Activated CD8-positive, alpha-beta T cell treated with anti-CD3 and anti-CD28 coated beads for 36 hours (primary cell): ENCODE results near the gene MEG3. TPM values are rescaled to one million over a fixed set of nuclear protein-coding genes. Genes with fewer than 3 reads are reported as not detected.

Experiments
- ATAC-seq: fragments of 200-7000 bp; cut with Tn5 transposase; one replicate; pipeline ENCODE4 v1.10.0; 2021; ENCODE audit warnings: mild to moderate bottlenecking, moderate library complexity
- CTCF ChIA-PET: fragments of 350-600 bp; sonication (Branson Sonifier 250); formaldehyde crosslinking; loops from one replicate; lab custom pipeline; 2021; ENCODE audit warnings: antibody characterized with exemption; lab: Charles Lee
- POLR2A ChIA-PET: fragments of 350-600 bp; sonication (Branson Sonifier 250); formaldehyde crosslinking; loops from one replicate; lab custom pipeline; 2021; ENCODE audit warnings: antibody characterized with exemption; lab: Charles Lee
- DNase-seq: peaks from one replicate; pipeline ENCODE4 v3.0.0-alpha.2; 2020
- H3K27ac Mint-ChIP-seq: one replicate; pipeline ENCODE4 v1.8.0; 2021; ENCODE audit warnings: mild to moderate bottlenecking, mixed read lengths
- H3K27me3 Mint-ChIP-seq: one replicate; pipeline ENCODE4 v1.8.0; 2021; ENCODE audit warnings: mixed read lengths
- H3K36me3 Mint-ChIP-seq: one replicate; pipeline ENCODE4 v1.8.0; 2021; ENCODE audit warnings: low read depth, mixed read lengths
- H3K4me1 Mint-ChIP-seq: one replicate; pipeline ENCODE4 v1.8.0; 2021; ENCODE audit warnings: low read depth, mixed read lengths
- H3K4me3 Mint-ChIP-seq: one replicate; pipeline ENCODE4 v1.8.0; 2021; ENCODE audit warnings: mild to moderate bottlenecking, moderate library complexity, mixed read lengths
- H3K9me3 Mint-ChIP-seq: one replicate; pipeline ENCODE4 v1.8.0; 2021; ENCODE audit warnings: mixed read lengths
- intact Hi-C: fragments of 100-400 bp; cut with micrococcal nuclease; formaldehyde crosslinking; loops from one replicate; pipeline ENCODE4 v1.10.0; 2022
- total RNA-seq, 2 experiments: library from RNA; stranded (reverse); gene quantifications; one replicate each; pipeline ENCODE4 v1.2.3, GENCODE V29; 2021
- TF ChIP-seq, protein P1 (sequence below): fragments of 200-600 bp; IDR thresholded peaks from one replicate; pipeline ENCODE4 v1.8.0; 2022; ENCODE audit warnings: antibody characterized with exemption, mild to moderate bottlenecking

MEG3 gene
- total RNA-seq, 2 experiments from 2014 or later: not detected

DNA sequence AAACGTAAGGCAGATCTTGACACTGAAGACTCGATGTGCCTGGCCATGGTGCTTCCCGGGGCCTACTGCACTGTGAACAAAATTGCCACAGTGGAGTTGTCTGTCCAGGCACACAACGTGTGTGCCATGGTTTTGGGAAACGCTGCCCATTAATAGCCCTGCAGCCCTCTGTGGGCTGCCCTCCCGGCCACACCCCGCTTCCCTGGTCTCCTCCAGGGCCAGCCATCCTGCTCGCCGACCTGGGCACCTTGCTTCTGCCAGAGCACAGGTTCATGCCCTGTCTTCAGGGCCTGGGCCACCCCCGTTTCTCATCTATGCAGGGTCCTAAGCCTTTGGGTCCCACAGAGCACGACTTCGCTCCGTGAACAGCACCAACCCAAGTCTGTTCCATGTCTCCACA lies 18.9 kb downstream of the MEG3 start:
- Mint-ChIP-seq H3K27me3 (no peaks in the 10 kb centered on the region), H3K36me3 (no peaks in the 10 kb centered on the region), H3K27ac (no peak overlapping the region), H3K9me3 (no peaks in the 10 kb centered on the region), H3K4me1 (peaks cover 8% of the 10 kb centered on the region), H3K4me3 (no peak overlapping the region)
- ATAC-seq: no peak
- TF ChIP-seq, protein P1, sequence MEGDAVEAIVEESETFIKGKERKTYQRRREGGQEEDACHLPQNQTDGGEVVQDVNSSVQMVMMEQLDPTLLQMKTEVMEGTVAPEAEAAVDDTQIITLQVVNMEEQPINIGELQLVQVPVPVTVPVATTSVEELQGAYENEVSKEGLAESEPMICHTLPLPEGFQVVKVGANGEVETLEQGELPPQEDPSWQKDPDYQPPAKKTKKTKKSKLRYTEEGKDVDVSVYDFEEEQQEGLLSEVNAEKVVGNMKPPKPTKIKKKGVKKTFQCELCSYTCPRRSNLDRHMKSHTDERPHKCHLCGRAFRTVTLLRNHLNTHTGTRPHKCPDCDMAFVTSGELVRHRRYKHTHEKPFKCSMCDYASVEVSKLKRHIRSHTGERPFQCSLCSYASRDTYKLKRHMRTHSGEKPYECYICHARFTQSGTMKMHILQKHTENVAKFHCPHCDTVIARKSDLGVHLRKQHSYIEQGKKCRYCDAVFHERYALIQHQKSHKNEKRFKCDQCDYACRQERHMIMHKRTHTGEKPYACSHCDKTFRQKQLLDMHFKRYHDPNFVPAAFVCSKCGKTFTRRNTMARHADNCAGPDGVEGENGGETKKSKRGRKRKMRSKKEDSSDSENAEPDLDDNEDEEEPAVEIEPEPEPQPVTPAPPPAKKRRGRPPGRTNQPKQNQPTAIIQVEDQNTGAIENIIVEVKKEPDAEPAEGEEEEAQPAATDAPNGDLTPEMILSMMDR: no peak
- POLR2A ChIA-PET: no interaction called here
- intact Hi-C loops: no loop called here
- DNase-seq: no peak
- CTCF ChIA-PET: no interaction called here

DNA sequence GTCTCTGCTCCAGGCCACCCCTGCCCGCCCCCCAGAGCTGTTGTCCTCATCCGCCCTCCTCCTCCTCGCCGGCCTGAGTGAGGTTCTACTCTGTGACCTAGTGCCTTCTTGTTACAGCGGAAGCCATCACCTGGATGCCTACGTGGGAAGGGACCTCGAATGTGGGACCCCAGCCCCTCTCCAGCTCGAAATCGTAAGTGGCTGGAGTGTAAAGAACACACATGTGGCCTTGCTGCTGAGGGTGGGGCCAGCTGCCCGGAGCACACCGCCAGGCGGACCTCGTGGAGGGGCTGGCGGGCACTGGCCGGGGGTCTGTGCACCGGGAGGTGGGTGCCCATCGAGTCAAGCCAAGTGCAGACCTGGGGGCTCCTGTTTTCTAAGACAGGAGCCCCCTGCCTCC lies 19.4 kb downstream of the MEG3 start:
- intact Hi-C loops: no loop called here
- Mint-ChIP-seq H3K9me3 (no peaks in the 10 kb centered on the region), H3K36me3 (no peaks in the 10 kb centered on the region), H3K27ac (no peak overlapping the region), H3K4me3 (no peak overlapping the region), H3K27me3 (no peaks in the 10 kb centered on the region), H3K4me1 (peaks cover 8% of the 10 kb centered on the region)
- ChIA-PET CTCF (no interaction called here), POLR2A (no interaction called here)
- TF ChIP-seq, protein P1: no peak
- ATAC-seq (no peak), DNase-seq (no peak)

DNA sequence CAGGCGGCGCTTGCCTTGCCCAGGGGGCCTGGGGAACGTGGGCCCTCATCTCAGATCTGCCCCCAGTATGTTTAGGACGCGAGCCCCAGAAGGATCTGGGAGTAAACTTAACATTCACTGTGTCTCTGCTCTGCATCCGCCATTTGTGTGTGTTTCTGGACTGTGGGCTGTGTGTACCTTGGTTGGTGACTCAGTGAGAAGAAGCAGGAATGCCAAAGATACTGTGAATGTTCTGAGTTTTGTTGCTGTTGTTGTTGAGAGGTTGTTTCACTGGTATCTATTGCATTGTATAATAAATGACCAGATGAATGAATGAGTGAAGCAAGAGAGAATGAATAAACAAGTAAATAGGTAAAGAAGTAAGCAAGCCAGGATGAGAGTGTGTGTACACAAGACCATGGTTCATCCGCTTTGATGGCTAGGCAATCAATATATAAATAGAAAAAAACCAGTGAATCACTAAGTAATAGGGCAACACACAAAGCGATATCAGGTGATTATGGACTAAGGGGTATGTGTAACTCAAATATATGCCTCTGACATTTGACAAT lies 20.5 kb downstream of the MEG3 start:
- Mint-ChIP-seq H3K9me3 (no peaks in the 10 kb centered on the region), H3K27me3 (no peaks in the 10 kb centered on the region), H3K27ac (no peak overlapping the region), H3K36me3 (no peaks in the 10 kb centered on the region), H3K4me3 (no peak overlapping the region), H3K4me1 (peaks cover 8% of the 10 kb centered on the region)
- intact Hi-C loops: no loop called here
- ATAC-seq (no peak), DNase-seq (no peak)
- TF ChIP-seq, protein P1: no peak
- POLR2A ChIA-PET: no interaction called here
- CTCF ChIA-PET: no interaction called here

DNA sequence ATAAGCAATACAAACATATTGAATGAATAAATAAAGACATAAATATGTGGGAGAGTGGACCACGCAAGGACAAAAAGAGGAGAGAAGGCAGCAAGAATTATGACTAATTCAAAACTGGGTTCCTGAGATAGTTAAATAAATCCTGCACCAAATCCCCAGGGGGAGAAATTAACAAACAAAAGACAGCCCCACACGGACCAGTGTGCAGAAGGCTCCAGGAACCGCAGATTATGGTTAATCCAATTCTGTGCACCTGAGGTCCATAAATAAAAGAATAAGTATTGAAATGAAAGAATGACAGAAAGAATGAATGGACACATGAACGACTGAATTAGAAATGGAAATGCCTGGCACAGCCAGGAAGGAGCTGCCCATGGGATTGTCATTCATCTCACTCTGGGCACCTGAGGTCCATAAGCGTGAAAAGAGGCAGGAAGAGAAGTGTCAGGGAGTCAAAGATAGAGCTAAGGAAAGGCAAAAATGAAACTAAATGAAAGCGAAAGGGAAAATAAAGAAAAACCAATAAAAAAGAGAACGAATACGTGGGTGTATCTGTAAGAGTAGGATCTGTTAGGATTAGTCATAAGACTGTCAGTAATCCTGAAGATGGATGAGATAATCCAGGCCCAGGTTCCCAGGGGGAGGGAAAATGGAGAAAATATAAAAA lies 23.3 kb downstream of the MEG3 start:
- Mint-ChIP-seq H3K4me3 (no peak overlapping the region), H3K27me3 (no peaks in the 10 kb centered on the region), H3K27ac (no peak overlapping the region), H3K9me3 (no peaks in the 10 kb centered on the region), H3K36me3 (no peaks in the 10 kb centered on the region), H3K4me1 (peaks cover 3% of the 10 kb centered on the region)
- POLR2A ChIA-PET: no interaction called here
- CTCF ChIA-PET: no interaction called here
- peak; percentile 40 for ATAC-seq
- intact Hi-C loops: no loop called here
- TF ChIP-seq, protein P1: no peak
- DNase-seq: no peak

DNA sequence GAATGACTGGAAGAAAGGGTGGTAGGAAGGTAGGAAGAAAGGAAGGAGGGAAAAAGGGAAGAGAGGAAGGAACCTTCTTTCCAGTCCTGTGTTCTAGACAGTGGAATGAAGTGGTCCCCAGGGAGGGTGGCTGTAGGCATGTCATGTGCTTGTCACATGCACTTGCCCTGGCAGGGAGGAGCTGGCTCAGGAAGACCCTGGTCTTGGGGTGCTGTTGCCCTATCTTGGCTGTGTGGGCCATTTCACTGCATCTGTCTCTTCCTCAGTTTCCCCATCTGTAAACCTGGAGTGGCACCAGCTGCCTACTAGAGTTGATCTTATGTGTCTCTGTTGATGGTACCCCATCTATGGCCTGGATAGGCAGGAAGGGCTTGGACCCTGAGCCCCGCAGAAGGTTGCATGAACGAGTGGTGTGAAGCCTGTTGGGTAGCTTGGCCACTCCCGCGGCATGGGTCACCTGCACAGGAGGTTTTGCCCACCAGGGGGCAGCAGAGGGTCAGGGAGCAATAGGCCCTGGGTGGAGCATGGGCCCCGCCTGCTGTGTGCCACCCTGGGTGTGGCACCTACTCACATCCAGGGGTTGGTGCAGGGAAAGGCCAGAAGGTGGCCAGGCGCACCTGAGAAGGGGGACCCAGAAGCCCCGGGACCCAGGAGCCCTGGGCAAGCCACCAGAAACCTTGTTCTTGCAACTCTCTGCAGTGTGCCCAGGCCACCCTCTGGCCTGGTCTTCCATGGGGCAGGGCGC lies 25.1 kb downstream of the MEG3 start:
- peak; percentile 96 for ATAC-seq
- POLR2A ChIA-PET: interaction anchor here (0.7 kb wide), 1 partner anchor 14 kb away, joined by 3 read pairs; no protein-coding TSS in a partner anchor
- DNase-seq: peak; percentile 88
- CTCF ChIA-PET: interaction anchor here (1.0 to 1.4 kb wide), 8 partner anchors 8 to 778 kb away, joined by 3 to 6 read pairs (median 3); no protein-coding TSS in a partner anchor
- no peaks in the 10 kb centered on the region for H3K27me3 Mint-ChIP-seq
- H3K9me3 Mint-ChIP-seq: no peaks in the 10 kb centered on the region
- H3K27ac Mint-ChIP-seq: no peak overlapping the region
- no peak overlapping the region for H3K4me3 Mint-ChIP-seq
- intact Hi-C loops: no loop called here
- TF ChIP-seq, protein P1: peak; percentile 84
- H3K36me3 Mint-ChIP-seq: no peaks in the 10 kb centered on the region
- H3K4me1 Mint-ChIP-seq: no peaks in the 10 kb centered on the region
